NB4 (cell line): Measurements from ENCODE around the gene PAF1.

Source experiments
- DNase-seq: peaks from one replicate; pipeline ENCODE4 v3.0.0; 2010; ENCODE audit warnings: low read depth
- H3K4me3 ChIP-seq: one replicate; pipeline ENCODE4 v1.5.1; 2011; ENCODE audit warnings: mild to moderate bottlenecking, low read depth, low read length, moderate library complexity
- MYC ChIP-seq: IDR thresholded peaks from 2 replicates; pipeline ENCODE4 v1.6.1; 2011; ENCODE audit warnings: low read depth, low read length
- POLR2A ChIP-seq: IDR thresholded peaks from 2 replicates; pipeline ENCODE4 v1.6.1; 2011; ENCODE audit warnings: mild to moderate bottlenecking; ENCODE audit not compliant: insufficient read length; ENCODE audit errors: extremely low read depth
- TF ChIP-seq, protein P1 (sequence below): IDR thresholded peaks from one replicate; pipeline ENCODE4 v1.5.1; 2012; ENCODE audit warnings: low read depth, low read length
- TF ChIP-seq, protein P2 (sequence below): IDR thresholded peaks from 2 replicates; pipeline ENCODE4 v1.6.1; 2011; ENCODE audit warnings: low read depth, low read length

The PAF1 gene

DNA sequence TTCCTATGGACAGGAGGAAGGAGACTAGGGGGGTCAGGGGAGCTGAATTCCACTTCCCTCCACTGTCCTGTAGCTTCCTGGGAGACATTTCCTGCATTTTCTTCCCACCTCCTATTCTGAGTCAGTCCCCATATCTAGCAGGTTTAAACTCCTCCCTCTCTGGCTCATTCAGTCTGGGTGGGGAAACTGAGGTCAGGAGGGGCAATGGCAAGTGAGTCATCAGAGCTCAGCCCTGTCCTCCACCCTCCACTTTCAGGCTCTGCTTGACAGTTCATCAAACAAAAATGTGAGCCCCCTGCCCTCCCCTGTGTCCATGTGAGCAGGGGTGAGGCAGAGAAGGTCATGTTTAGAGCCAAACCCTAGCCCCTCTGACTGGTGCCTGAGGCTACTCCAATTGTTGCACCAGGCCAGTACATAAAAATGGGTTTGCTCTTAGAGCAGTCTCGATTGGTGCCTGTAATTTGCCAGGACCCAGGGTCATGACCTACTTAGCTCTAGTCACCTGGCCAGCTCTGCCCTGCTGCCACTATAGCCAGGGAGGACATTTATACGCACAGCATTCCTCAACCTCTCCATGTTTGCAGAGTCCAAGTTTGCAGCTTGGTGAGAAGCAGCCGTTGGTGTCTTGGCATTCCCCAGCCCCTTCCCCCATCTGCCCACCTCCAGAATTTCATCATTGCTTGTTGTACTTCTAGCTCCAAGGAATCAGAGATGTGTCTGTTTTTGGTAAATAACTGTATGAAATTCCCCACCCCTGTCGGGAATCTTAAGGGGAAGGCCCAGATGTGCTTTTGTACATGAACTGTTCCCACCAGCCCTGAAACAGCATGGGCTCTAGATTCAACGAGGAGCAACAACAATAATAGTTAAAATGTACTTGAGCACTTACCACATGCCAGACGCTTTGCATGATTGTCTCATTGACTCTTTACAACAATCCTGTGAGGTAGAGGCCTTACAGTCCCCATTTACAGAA is 27.9 kb downstream of the PAF1 start:
- DNase-seq: no peak
- TF ChIP-seq, protein P1, sequence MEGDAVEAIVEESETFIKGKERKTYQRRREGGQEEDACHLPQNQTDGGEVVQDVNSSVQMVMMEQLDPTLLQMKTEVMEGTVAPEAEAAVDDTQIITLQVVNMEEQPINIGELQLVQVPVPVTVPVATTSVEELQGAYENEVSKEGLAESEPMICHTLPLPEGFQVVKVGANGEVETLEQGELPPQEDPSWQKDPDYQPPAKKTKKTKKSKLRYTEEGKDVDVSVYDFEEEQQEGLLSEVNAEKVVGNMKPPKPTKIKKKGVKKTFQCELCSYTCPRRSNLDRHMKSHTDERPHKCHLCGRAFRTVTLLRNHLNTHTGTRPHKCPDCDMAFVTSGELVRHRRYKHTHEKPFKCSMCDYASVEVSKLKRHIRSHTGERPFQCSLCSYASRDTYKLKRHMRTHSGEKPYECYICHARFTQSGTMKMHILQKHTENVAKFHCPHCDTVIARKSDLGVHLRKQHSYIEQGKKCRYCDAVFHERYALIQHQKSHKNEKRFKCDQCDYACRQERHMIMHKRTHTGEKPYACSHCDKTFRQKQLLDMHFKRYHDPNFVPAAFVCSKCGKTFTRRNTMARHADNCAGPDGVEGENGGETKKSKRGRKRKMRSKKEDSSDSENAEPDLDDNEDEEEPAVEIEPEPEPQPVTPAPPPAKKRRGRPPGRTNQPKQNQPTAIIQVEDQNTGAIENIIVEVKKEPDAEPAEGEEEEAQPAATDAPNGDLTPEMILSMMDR: no peak
- TF ChIP-seq, protein P2, sequence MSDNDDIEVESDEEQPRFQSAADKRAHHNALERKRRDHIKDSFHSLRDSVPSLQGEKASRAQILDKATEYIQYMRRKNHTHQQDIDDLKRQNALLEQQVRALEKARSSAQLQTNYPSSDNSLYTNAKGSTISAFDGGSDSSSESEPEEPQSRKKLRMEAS: no peak
- TF ChIP-seq MYC (no peak), POLR2A (no peak)
- H3K4me3 ChIP-seq: no peak overlapping the region

DNA sequence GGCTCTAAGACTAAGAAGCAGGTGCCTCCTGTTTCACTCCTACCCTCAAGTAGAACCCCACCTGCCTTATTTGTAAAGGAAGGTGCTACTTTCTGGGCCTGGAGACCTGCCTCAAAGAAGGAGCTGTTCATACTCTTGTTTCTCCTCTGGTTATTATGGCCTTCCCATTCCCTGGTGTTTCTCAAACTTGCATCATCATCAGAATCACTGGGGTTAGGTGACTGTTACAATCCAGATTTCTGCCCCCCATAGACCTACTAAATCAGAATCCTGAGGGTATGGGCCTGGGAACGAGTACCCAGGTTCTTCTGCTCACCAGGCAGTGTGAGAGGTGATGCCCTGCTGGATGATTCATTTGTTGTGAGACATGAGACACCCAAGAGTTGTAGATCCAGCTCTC is 30.3 kb downstream of the PAF1 start:
- TF ChIP-seq, protein P2: no peak
- TF ChIP-seq, protein P1: no peak
- TF ChIP-seq MYC (no peak), POLR2A (no peak)
- H3K4me3 ChIP-seq: no peak overlapping the region
- DNase-seq: no peak

DNA sequence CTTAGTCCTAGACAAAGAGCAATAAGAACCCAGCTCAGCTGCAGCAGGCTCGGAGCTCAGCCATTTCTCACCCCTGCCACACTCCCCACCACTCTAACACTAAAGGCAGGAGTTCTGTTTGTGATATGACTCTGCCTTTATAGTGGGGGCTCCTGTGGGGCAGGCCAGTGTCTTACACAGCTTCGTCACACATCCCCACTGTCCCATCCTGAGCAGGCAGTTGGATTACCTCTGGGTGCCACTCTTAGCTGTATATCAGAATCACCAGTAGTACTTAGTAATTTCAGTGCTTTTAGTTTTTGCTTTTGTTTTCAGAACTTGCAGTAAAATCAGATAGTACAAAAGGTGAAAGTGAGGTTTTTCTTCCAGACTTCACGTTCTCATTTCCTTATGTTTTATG is 31.9 kb downstream of the PAF1 start:
- no peak for TF ChIP-seq MYC
- no peak for TF ChIP-seq POLR2A
- TF ChIP-seq, protein P1: no peak
- TF ChIP-seq, protein P2: no peak
- no peak for DNase-seq
- H3K4me3 ChIP-seq: no peak overlapping the region

DNA sequence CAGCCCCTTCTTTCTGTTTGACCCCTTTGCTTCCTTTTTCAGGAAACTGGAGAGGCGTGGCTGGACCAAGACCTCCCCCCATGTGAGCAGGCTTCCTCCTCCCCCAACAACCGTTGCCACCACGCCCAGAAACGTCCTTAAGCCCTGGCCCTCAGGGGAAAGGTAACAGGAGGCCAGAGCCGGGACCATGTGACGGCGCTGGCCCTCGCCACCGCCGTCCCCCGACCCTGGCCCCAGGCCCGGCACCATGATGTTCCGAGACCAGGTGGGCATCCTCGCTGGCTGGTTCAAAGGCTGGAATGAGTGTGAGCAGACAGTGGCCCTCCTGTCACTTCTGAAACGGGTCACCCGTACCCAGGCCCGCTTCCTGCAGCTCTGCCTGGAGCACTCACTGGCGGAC is 34.3 kb downstream of the PAF1 start:
- no peak overlapping the region for H3K4me3 ChIP-seq
- TF ChIP-seq, protein P2: no peak
- TF ChIP-seq, protein P1: no peak
- TF ChIP-seq MYC: no peak
- no peak for DNase-seq

DNA sequence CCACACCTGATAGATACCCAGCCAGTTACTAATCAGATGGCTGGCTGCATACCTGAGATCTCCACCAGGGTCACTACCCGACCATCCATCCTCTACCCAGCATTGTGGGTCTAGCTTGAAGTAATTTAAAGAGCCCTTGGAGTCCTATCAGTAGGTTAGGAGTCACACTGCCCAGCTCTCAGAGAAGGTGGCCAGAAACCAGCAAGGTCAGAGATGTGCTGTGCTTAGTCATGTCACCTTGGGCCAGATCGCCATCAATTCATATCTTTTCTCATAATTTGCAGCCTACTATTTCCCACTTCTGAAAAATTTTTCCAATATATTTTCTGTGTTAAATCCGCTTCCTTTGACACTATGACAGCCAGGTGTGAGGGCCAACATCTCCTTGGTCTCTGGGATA is 34.8 kb downstream of the PAF1 start:
- H3K4me3 ChIP-seq: no peak overlapping the region
- no peak for TF ChIP-seq POLR2A
- no peak for DNase-seq

DNA sequence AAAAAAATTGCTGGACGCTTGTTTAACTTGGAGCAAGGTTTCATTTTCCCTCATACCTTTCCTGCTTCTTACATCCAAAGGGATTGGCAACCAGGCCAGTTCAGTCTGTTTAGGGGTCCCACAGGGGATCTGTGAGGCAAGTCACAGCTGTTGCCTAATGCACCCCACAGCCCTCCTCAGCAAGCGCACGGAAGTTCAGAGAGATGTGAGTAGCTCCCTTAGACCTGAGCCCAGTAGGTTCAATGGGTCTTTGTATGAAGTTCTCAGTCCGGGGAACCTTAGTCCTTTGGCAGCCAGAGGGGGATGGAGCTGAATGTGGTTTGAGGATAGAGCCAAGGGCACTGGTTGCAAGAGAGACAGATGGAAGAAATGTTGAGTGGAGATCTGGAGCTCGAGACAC is 35.7 kb downstream of the PAF1 start:
- no peak for DNase-seq
- TF ChIP-seq, protein P1: no peak
- TF ChIP-seq, protein P2: no peak
- TF ChIP-seq POLR2A: no peak
- TF ChIP-seq MYC: no peak
- no peak overlapping the region for H3K4me3 ChIP-seq
